Fibroblast of peridontal ligament (primary cell): ENCODE results near the gene P2RX6.
"Not testable (repeated sequence)": the region's sequence is repeated elsewhere in the genome, so short reads cannot be mapped to it uniquely, and the experiment has no call there.

ENCODE experiments used
- DNase-seq: peaks from one replicate; pipeline ENCODE4 v3.0.0-alpha.2; 2010; ENCODE audit errors: extremely low read depth

P2RX6 gene

DNA sequence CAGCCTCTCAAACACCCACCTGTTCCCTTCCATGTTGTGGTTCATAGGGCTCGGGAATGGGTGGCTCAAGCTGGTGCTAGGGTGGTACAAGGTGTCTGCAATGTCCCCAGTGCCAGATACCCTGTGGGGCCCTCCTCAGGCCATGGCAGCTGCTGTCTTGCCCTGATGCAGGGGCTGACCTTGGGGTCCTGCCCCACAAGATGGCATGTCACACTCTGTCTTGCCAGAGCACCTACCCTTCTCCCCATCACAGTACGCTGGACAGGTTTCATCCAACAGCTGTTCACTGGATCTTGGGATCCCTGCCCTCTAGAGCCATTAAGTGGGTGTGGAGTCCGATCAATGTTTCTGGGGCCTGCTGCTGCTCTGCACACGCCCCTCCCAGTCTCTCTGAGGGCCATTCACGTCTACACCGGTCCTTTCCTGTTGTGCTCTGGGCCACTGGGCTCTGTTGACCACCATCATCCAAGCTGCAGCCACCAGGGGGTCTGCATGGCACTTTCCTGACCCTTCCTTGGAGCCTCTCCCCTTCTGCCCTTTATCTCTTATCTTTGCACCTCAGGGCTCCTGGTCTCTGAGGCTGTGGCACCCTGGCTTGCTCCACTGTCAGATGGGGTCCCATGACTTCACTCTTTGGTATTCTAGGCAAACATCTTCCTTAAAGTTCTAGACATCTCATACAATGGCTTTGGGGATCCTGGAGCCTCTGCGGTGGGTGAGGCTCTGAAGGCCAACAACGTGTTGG, 37.9 kb downstream of the P2RX6 start:
- DNase-seq = no peak

- no peak for DNase-seq
These were observed 39.2 kb downstream of the P2RX6 start for GRCh38 chr22:21054046-21054713.

- no peak for DNase-seq
These were observed 40.0 kb downstream of the P2RX6 start for GRCh38 chr22:21054714-21055563.

- DNase-seq = no peak
These were observed 40.5 kb downstream of the P2RX6 start for GRCh38 chr22:21055564-21055834.

DNA sequence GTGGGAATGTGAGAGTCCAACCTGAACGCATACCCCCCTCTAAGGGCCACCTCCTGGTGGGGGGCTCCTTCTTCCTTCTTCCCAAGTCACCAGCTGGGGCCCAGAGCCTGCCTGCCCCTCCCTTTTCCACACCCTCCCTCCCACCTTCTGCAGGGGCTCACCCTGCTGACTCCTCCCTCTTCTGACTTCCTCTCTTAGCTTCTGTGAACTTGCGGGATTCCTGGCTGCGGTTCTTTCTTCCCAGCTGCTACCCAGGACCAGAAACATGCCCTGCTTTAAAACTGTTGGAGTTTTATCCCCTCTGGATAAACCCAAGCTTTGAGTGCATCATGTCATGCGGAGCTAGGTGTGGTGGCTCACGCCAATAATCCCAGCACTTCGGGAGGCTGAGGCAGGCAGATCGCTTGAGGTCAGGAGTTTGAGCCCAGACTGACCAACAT, 40.9 kb downstream of the P2RX6 start:
- no peak for DNase-seq

DNA sequence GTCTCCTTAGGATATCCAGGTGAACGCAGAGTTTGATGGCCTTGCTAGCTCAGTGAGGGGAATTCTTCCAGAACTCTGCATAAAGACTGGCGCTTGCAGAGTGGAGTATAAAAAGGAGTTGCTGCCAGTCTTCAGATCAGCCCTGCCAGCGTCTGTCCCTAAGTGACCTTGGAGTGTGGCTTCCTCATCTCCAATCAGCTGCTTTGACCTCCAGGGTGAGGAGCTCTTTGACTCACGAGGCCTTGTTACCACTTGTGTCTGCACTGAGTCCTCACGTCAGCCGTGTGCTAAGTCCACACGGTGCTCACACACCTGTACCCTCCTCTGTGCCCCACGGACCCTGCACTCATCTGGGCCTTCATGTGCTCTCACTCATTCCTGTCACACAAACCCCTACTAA, 45.4 kb downstream of the P2RX6 start:
- not testable (repeated sequence) for DNase-seq

DNA sequence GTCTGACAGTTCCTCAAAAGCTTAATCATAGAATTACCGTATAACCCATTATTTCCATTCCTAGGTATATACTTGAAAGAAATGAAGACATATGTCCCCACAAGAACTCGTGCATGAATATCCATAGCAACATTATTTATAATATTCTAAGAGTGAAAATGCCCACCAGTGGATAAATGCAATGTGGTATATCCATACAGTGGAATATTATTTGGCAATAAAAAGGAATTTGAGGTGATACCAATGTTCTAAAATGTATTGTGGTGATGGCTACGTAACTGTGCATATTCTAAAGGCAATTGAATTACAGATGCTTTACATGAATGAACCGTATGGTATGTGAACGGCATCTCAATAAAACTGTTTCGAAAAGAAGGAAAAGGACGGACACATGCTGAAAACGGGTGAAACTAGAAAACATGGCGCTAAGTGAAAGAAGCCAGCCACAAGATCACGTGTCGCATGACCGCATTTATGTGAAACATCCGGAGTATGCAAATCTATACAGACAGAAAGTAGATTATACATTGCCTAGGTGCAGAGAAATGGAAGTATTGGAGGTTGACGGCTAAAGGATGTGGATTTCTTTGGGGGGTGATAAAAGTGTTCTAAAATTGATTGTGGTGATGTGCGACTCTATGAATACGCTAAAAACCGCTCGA, 46.8 kb downstream of the P2RX6 start:
- not testable (repeated sequence) for DNase-seq

- not testable (repeated sequence) for DNase-seq
These were observed 49.5 kb downstream of the P2RX6 start for GRCh38 chr22:21064425-21064824.

GRCh38 chr22:21064917-21065864, 50.2 kb downstream of the P2RX6 start:
- no peak for DNase-seq

DNA sequence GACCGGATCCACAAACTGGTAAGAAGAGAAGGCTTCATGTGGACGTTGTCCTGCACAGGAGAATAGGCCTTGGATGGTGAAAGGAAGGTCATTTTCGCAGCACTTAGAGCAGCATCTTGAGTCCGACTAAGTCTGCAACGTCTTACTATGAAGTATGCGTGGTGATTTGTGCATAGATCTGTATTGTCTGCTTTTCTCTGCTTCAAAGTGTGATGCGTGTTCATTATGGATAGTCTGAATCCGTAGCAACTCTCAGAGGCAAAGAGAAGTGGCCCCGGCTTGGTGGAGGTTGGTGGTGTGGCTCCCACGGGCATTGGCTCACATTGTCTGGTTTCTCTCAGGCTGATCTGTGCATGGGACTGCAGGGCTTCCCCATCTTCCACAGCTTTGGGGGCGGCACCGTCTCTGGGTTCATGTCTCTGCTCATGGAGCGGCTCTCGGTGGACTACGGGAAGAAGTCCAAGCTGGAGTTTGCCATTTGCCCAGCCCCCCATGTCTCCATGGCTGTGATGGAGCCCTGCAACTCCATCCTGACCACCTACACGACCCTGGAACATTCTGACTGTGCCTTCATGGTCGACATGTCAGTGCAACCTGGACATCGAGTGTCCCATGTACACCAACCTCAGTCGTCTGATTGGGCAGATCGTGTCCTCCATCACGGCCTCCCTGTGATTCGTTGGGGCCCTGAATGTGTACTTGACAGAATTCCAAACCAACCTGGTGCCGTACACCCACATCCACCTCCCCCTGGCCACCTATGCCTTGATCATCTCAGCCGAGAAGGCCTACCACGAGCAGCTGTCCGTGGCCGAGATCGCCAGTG, 52.3 kb downstream of the P2RX6 start:
- no peak for DNase-seq

DNA sequence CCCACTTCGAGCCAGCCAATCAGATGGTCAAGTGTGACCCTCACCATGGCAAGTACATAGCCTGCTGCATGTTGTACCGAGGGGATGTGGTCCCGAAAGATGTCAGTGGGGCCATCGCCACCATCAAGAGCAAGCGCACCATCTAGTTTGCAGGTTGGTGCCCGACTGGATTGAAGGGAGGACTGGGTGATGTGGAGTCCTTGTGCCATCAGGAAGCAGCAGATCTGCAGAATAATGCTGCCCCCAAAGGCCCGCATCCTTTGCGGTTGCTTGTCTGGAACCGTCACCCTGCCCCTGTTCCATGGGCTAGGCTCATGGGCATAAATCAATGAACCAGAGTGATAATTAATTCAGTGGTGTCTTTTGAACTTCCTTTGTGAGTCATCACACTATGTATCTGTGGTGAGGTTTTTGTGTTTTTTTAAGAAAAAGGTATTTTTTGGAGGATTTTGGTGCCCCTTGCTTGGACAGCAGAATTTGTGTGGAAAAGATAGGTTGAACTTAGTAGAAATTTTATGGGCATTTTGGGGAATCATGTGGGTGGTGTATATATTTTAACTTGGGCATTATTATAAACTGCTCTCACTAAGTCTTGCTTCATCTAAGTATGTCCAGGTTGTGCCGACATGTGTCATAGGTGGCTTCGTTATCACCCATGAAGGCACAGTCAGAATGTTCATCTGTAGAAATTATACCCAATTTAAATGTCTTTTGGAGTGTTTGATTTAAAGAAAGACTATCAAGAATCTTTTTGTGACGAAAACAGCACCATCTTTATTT, 53.1 kb downstream of the P2RX6 start:
- no peak for DNase-seq

- DNase-seq = no peak
These were observed 53.8 kb downstream of the P2RX6 start for GRCh38 chr22:21068681-21069276.

DNA sequence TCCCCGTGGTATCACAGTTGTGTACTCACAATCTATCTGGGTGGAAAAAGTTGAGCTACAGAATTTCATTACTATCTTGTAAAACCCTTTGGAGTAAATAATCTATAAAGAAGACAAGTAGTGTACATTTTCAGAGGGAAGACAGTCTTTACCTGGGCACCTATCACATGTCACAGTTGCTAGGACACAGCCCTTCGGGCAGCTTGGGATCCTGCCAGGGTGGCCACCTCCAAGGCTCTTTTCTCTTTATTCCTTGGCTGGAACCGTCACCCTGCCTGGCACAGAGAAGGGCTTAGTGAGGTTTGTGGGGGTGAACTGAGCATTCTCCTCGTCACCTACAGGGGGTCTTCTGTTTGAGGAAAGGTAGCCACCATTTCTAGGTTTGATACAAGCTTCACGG, 54.4 kb downstream of the P2RX6 start:
- no peak for DNase-seq

DNA sequence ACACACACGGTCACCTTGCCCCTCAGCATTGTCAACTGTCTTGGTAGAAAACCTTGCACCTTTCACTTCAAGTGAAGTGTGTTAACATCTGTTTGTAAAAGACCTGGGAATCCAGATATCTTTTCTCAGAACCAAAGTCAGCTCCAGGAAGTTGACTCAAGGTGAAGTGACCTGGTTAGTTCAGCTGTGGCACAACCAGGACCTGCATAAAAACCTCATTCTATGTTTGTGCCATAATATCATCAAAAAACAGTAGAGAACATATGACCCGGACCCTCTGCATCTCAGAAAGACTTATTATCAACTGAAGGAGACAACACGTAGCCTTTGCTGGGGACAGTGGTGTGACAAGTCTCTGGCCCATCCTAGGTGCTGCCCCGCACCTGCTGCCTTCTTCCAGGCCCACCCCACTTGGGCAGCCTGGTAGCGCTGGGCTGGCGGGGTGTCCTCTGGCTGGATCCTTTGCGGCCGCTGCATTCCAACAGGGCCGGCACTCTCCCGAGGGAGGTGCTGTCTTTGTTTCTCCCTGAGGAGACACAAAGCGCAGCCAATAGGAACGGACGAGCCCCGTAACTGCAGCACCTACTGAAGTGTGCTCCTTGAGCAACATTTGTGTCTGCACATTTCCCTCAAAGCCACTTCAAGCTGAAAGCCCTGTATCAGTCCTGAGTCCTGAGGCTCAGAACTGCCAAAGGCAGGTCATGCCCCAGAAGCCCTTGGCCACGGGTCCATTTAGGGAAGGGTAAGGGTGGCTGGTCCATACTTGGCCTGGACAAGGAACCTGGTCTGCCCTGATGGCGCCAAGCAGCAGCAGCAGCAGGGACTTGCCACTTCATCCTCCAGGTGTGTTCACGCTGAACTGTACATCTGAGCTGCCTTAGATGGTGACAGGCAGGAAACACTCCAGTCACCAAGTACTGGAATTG, 56.0 kb downstream of the P2RX6 start:
- DNase-seq = no peak

- DNase-seq = not testable (repeated sequence)
These were observed 56.8 kb downstream of the P2RX6 start for GRCh38 chr22:21071796-21072195.

- no peak for DNase-seq
These were observed 58.1 kb downstream of the P2RX6 start for GRCh38 chr22:21073023-21073422.

- DNase-seq = no peak
These were observed 58.5 kb downstream of the P2RX6 start for GRCh38 chr22:21073482-21073881.
